Panc1 (cell line): ENCODE measurements around the gene HBG2. TPM values are rescaled to one million over a fixed set of nuclear protein-coding genes. Genes with fewer than 3 reads are reported as not detected.
A peak's percentile ranks its signal among the peaks of the same experiment; 100 is the strongest.

Experiments used
- ATAC-seq: fragments of 200-7000 bp; cut with Tn5 transposase; 2 replicates; pipeline ENCODE4 v1.9.1; 2020; ENCODE audit warnings: mild to moderate bottlenecking, moderate library complexity
- BruUV-seq: library from RNA; stranded (reverse); fragments of 400-500 nt; replicated peaks from 2 replicates; lab custom pipeline; 2021; lab: Mats Ljungman, UMichigan
- CTCF ChIA-PET: fragments of 300-600 bp; sonication (Branson Sonifier 250); formaldehyde crosslinking; loops from one replicate; lab custom pipeline; 2022; ENCODE audit warnings: antibody characterized with exemption; lab: Charles Lee
- POLR2A ChIA-PET: fragments of 300-600 bp; sonication (Branson Sonifier 250); formaldehyde crosslinking; loops from one replicate; lab custom pipeline; 2022; ENCODE audit warnings: antibody characterized with exemption; lab: Charles Lee
- DNase-seq: peaks from one replicate; pipeline ENCODE4 v3.0.0-alpha.2; 2010; ENCODE audit warnings: low read depth, low spot score
- H3K27ac ChIP-seq: 2 replicates; pipeline ENCODE4 v1.5.1; 2011; ENCODE audit warnings: mild to moderate bottlenecking, low read length, inconsistent platforms
- H3K27me3 ChIP-seq: fragments of 200-500 bp; sonication (Bioruptor generic); 2 replicates; pipeline ENCODE4 v1.6.0; 2014; ENCODE audit warnings: low read length, inconsistent platforms; ENCODE audit not compliant: control insufficient read depth, insufficient read depth
- H3K36me3 ChIP-seq: fragments of 200-500 bp; sonication (Bioruptor generic); 2 replicates; pipeline ENCODE4 v1.5.1; 2014; ENCODE audit warnings: inconsistent platforms, mild to moderate bottlenecking, low read length, moderate library complexity; ENCODE audit not compliant: control insufficient read depth, insufficient read depth
- H3K4me1 ChIP-seq: 2 replicates; pipeline ENCODE4 v1.5.1; 2011; ENCODE audit warnings: inconsistent platforms, mild to moderate bottlenecking, low read length, moderate library complexity; ENCODE audit not compliant: control insufficient read depth, insufficient read depth
- H3K4me3 ChIP-seq, 2 experiments: 2 replicates each; pipeline ENCODE4 v1.5.1; 2011 to 2012; ENCODE audit warnings: low read depth in 2 of 2, low read length in 2 of 2, mild to moderate bottlenecking in 2 of 2, inconsistent platforms in 1 of 2, moderate library complexity in 1 of 2
- H3K9me3 ChIP-seq: fragments of 200-500 bp; sonication (Bioruptor generic); 2 replicates; pipeline ENCODE4 v1.5.1; 2014; ENCODE audit warnings: low read depth, mild to moderate bottlenecking, inconsistent platforms, low read length, moderate library complexity; ENCODE audit not compliant: control insufficient read depth, insufficient read depth
- POLR2AphosphoS5 ChIP-seq: IDR thresholded peaks from 2 replicates; pipeline ENCODE4 v1.6.1; 2012; ENCODE audit warnings: mild to moderate bottlenecking, low read depth, low read length, moderate library complexity
- SIN3A ChIP-seq: IDR thresholded peaks from 2 replicates; pipeline ENCODE4 v1.6.1; 2012; ENCODE audit warnings: low read depth, mild to moderate bottlenecking, low read length, moderate library complexity, borderline replicate concordance; ENCODE audit not compliant: insufficient read depth
- TCF7L2 ChIP-seq: IDR thresholded peaks from 2 replicates; pipeline ENCODE4 v1.6.1; 2011; ENCODE audit warnings: mild to moderate bottlenecking, low read depth, low read length, inconsistent platforms
- in situ Hi-C: cut with HindIII; loops from 2 replicates; pipeline ENCODE4 v1.10.0; 2016; ENCODE audit warnings: low sequenced_read_pairs, low pct_unique_long_range_greater_than_20kb
- intact Hi-C: fragments of 100-400 bp; cut with micrococcal nuclease; formaldehyde crosslinking; loops from one replicate; pipeline ENCODE4 v1.10.0; 2022; ENCODE audit not compliant: unreplicated experiment
- total RNA-seq: library from RNA; stranded (reverse); gene quantifications from one replicate; pipeline ENCODE4 v1.2.1, GENCODE V29; 2021; ENCODE audit not compliant: unreplicated experiment
- TF ChIP-seq, protein P1 (sequence below): fragments of 450-650 bp; IDR thresholded peaks from 2 replicates; pipeline ENCODE4 v1.5.1; 2017; ENCODE audit warnings: mild to moderate bottlenecking
- TF ChIP-seq, protein P2 (sequence below), 2 experiments: IDR thresholded peaks; 2 replicates each; pipeline ENCODE4 v1.6.1; 2011 to 2012; ENCODE audit warnings: low read depth in 2 of 2, control low read depth in 1 of 2, low read length in 1 of 2, mild to moderate bottlenecking in 1 of 2, moderate library complexity in 1 of 2; ENCODE audit not compliant: insufficient read depth in 1 of 2

HBG2 gene
- total RNA-seq, 1 experiment from 2014 or later: 6.5 TPM

DNA sequence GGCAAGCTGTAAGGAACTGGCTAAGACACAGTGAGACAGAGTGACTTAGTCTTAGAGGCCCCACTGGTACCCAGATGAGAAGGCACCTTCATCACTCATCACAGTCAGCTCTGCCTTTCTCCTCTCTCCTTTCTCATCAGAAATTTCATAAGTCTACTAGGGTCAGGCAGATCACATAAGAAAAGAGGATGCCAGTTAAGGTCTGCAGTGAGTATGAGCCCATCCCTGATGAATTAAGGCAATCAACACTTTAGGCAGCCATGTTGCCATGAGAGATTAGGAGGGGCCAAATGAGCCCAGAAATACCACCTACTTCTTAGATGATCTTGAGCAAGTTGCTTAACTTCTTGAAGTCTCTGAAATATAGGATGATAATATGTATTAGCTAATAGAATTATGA, 27.0 kb upstream of the HBG2 start:
- Histone ChIP-seq H3K4me1 (peaks cover 7% of the 10 kb centered on the region; the same call in 1 of the 2 replicates), H3K27ac (no peak overlapping the region), H3K9me3 (no peaks in the 10 kb centered on the region), H3K4me3 (no peak overlapping the region), H3K27me3 (no peaks in the 10 kb centered on the region), H3K36me3 (no peaks in the 10 kb centered on the region)
- POLR2A ChIA-PET: no interaction called here
- BruUV-seq: no TSS peak
- CTCF ChIA-PET: no interaction called here
- TF ChIP-seq POLR2AphosphoS5 (no peak), TCF7L2 (no peak), SIN3A (no peak)
- TF ChIP-seq, protein P1, sequence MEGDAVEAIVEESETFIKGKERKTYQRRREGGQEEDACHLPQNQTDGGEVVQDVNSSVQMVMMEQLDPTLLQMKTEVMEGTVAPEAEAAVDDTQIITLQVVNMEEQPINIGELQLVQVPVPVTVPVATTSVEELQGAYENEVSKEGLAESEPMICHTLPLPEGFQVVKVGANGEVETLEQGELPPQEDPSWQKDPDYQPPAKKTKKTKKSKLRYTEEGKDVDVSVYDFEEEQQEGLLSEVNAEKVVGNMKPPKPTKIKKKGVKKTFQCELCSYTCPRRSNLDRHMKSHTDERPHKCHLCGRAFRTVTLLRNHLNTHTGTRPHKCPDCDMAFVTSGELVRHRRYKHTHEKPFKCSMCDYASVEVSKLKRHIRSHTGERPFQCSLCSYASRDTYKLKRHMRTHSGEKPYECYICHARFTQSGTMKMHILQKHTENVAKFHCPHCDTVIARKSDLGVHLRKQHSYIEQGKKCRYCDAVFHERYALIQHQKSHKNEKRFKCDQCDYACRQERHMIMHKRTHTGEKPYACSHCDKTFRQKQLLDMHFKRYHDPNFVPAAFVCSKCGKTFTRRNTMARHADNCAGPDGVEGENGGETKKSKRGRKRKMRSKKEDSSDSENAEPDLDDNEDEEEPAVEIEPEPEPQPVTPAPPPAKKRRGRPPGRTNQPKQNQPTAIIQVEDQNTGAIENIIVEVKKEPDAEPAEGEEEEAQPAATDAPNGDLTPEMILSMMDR: no peak
- TF ChIP-seq, protein P2, sequence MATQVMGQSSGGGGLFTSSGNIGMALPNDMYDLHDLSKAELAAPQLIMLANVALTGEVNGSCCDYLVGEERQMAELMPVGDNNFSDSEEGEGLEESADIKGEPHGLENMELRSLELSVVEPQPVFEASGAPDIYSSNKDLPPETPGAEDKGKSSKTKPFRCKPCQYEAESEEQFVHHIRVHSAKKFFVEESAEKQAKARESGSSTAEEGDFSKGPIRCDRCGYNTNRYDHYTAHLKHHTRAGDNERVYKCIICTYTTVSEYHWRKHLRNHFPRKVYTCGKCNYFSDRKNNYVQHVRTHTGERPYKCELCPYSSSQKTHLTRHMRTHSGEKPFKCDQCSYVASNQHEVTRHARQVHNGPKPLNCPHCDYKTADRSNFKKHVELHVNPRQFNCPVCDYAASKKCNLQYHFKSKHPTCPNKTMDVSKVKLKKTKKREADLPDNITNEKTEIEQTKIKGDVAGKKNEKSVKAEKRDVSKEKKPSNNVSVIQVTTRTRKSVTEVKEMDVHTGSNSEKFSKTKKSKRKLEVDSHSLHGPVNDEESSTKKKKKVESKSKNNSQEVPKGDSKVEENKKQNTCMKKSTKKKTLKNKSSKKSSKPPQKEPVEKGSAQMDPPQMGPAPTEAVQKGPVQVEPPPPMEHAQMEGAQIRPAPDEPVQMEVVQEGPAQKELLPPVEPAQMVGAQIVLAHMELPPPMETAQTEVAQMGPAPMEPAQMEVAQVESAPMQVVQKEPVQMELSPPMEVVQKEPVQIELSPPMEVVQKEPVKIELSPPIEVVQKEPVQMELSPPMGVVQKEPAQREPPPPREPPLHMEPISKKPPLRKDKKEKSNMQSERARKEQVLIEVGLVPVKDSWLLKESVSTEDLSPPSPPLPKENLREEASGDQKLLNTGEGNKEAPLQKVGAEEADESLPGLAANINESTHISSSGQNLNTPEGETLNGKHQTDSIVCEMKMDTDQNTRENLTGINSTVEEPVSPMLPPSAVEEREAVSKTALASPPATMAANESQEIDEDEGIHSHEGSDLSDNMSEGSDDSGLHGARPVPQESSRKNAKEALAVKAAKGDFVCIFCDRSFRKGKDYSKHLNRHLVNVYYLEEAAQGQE (IDR thresholded peaks at IDR 0.05; ENCODE audit: insufficient read depth in 1 of 2, low read depth in 2 of 2, low read length in 1 of 2): no peak
- no peak for DNase-seq
- ATAC-seq: no peak
- intact Hi-C loops (loop anchor here (10.0 kb wide), 1 partner anchor 1097 kb away; no protein-coding TSS in a partner anchor), in situ Hi-C loops (no loop called here)

GRCh38 chr11:5280582-5281102, 26.1 kb upstream of the HBG2 start:
- POLR2A ChIA-PET: no interaction called here
- Histone ChIP-seq H3K27ac (no peak overlapping the region), H3K9me3 (no peaks in the 10 kb centered on the region), H3K4me3 (no peak overlapping the region), H3K27me3 (no peaks in the 10 kb centered on the region), H3K36me3 (no peaks in the 10 kb centered on the region), H3K4me1 (peaks cover 7% of the 10 kb centered on the region; the same call in 1 of the 2 replicates)
- intact Hi-C loops: loop anchor here (10.0 kb wide), 1 partner anchor 1096 kb away; no protein-coding TSS in a partner anchor
- in situ Hi-C loops: no loop called here
- ATAC-seq (peak; percentile 99), DNase-seq (peak; percentile 100)
- CTCF ChIA-PET: no interaction called here
- no TSS peak for BruUV-seq
- peak; percentile 25; the same call in 1 of the 2 replicates for TF ChIP-seq POLR2AphosphoS5
- TF ChIP-seq TCF7L2: no peak

- Histone ChIP-seq H3K4me1 (peaks cover 7% of the 10 kb centered on the region; the same call in 1 of the 2 replicates), H3K27me3 (no peaks in the 10 kb centered on the region), H3K27ac (0 out of 2 replicates have a peak overlapping the region, but pooled peaks have one; percentile 18), H3K9me3 (no peaks in the 10 kb centered on the region), H3K36me3 (no peaks in the 10 kb centered on the region), H3K4me3 (no peak overlapping the region)
- ATAC-seq (no peak), DNase-seq (no peak)
- intact Hi-C loops (loop anchor here (10.0 kb wide), 1 partner anchor 1095 kb away; no protein-coding TSS in a partner anchor), in situ Hi-C loops (no loop called here)
- CTCF ChIA-PET: no interaction called here
- POLR2A ChIA-PET: no interaction called here
- TF ChIP-seq SIN3A (no peak), TCF7L2 (no peak), POLR2AphosphoS5 (no peak)
- TF ChIP-seq, protein P2 (IDR thresholded peaks at IDR 0.05; ENCODE audit: insufficient read depth in 1 of 2, low read depth in 2 of 2, low read length in 1 of 2): no peak
- TF ChIP-seq, protein P1: no peak
- no TSS peak for BruUV-seq
Observed at GRCh38 chr11:5279471-5280090, 25.0 kb upstream of the HBG2 start.
